K562 treated with DMSO at 1 percent for 24 hours (cell line): Measurements from ENCODE around the gene NPIPA7. TPM values are rescaled to one million over a fixed set of nuclear protein-coding genes. Genes with fewer than 3 reads are reported as not detected.

ENCODE experiments used
- total RNA-seq: library from RNA; unstranded; fragments of 300-600 nt; gene quantifications from 2 replicates; pipeline ENCODE4 v1.2.3, GENCODE V29; 2022; ENCODE audit warnings: low read depth; ENCODE audit not compliant: insufficient read depth

NPIPA7 gene
- total RNA-seq, result 1.6 TPM in 1 of 2 replicates, not detected in the other

GRCh38 chr16:16378840-16379239, at the start of gene NPIPA7:
Gene NPIPA7, plus strand, starts transcription at chr16:16379140. Its CDS starts 105 bp downstream, at chr16:16379245.

Other genes starting within 250 kb of the NPIPA7 start
- 0.09 and 0.50 TPM in 2 replicates for gene ABCC6, start 155.6 kb upstream of the NPIPA7 start, total RNA-seq
- 9.1 and 11.9 TPM in 2 replicates for gene NOMO3, start 146.6 kb upstream of the NPIPA7 start, total RNA-seq